Progenitor cell of endocrine pancreas (in vitro differentiated cells): Measurements from ENCODE around the gene SYT1. TPM values are rescaled to one million over a fixed set of nuclear protein-coding genes. Genes with fewer than 3 reads are reported as not detected.

Experiments used
- DNase-seq: peaks from one replicate; pipeline ENCODE4 v3.0.0; 2021; ENCODE audit warnings: low spot score; ENCODE audit not compliant: unreplicated experiment
- H3K27ac Mint-ChIP-seq: 2 replicates; pipeline ENCODE4 v1.8.0; 2021; ENCODE audit warnings: mild to moderate bottlenecking, moderate library complexity, mixed read lengths
- H3K27me3 Mint-ChIP-seq: 2 replicates; pipeline ENCODE4 v1.8.0; 2021; ENCODE audit warnings: mixed read lengths
- H3K36me3 Mint-ChIP-seq: 2 replicates; pipeline ENCODE4 v1.8.0; 2022; ENCODE audit warnings: mixed read lengths; ENCODE audit not compliant: insufficient read depth
- H3K4me1 Mint-ChIP-seq: 2 replicates; pipeline ENCODE4 v1.8.0; 2021; ENCODE audit warnings: low read depth, mixed read lengths
- H3K4me3 Mint-ChIP-seq: 2 replicates; pipeline ENCODE4 v1.8.0; 2021; ENCODE audit warnings: low read depth, mild to moderate bottlenecking, moderate library complexity, mixed read lengths
- H3K9me3 Mint-ChIP-seq: 2 replicates; pipeline ENCODE4 v1.8.0; 2021; ENCODE audit warnings: low read depth, mixed read lengths
- total RNA-seq: library from RNA; stranded (reverse); gene quantifications from 2 replicates; pipeline ENCODE4 v1.2.1, GENCODE V29; 2021
- TF ChIP-seq, protein P1 (sequence below): fragments of 200-600 bp; sonication (generic); IDR thresholded peaks from one replicate; pipeline ENCODE4 v1.5.0; 2021; ENCODE audit warnings: antibody characterized with exemption, mild to moderate bottlenecking; ENCODE audit not compliant: unreplicated experiment

SYT1 gene
- total RNA-seq, 1 donor from 2014 or later, result 4.3 TPM

DNA sequence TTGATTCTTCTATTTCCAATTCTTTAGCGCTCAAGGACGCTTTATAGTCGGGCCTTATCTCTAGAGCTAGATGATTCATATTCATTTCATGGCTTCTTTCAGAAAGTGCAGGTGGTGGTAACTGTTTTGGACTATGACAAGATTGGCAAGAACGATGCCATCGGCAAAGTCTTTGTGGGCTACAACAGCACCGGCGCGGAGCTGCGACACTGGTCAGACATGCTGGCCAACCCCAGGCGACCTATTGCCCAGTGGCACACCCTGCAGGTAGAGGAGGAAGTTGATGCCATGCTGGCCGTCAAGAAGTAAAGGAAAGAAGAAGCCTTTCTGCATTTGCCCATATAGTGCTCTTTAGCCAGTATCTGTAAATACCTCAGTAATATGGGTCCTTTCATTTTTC is 584.2 kb downstream of the SYT1 start:
- Mint-ChIP-seq H3K27ac (no peak overlapping the region), H3K27me3 (no peaks in the 10 kb centered on the region), H3K4me3 (no peak overlapping the region), H3K36me3 (no peaks in the 10 kb centered on the region), H3K9me3 (no peaks in the 10 kb centered on the region), H3K4me1 (no peaks in the 10 kb centered on the region)
- DNase-seq, result no peak
- TF ChIP-seq, protein P1, sequence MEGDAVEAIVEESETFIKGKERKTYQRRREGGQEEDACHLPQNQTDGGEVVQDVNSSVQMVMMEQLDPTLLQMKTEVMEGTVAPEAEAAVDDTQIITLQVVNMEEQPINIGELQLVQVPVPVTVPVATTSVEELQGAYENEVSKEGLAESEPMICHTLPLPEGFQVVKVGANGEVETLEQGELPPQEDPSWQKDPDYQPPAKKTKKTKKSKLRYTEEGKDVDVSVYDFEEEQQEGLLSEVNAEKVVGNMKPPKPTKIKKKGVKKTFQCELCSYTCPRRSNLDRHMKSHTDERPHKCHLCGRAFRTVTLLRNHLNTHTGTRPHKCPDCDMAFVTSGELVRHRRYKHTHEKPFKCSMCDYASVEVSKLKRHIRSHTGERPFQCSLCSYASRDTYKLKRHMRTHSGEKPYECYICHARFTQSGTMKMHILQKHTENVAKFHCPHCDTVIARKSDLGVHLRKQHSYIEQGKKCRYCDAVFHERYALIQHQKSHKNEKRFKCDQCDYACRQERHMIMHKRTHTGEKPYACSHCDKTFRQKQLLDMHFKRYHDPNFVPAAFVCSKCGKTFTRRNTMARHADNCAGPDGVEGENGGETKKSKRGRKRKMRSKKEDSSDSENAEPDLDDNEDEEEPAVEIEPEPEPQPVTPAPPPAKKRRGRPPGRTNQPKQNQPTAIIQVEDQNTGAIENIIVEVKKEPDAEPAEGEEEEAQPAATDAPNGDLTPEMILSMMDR, result no peak

DNA sequence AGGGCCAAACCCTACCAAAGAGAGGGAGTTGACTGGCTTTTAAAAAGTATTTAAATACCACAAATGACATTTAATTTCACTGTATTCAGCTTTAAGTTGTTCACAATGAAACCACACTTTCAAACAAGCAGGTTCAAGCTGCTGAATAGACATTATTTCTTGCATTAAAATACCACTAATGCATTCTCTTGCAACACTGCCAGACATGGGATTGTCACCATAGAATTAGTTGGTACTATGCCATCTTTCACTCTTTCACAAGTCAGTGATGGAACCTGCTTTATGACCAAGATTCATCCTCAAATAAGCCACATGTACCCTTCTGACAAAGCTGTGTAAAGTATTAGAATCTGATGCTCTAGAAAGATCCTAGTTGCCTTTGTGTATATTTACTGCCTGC is 586.8 kb downstream of the SYT1 start:
- TF ChIP-seq, protein P1, result no peak
- Mint-ChIP-seq H3K27me3 (no peaks in the 10 kb centered on the region), H3K36me3 (no peaks in the 10 kb centered on the region), H3K9me3 (no peaks in the 10 kb centered on the region), H3K27ac (no peak overlapping the region), H3K4me3 (no peak overlapping the region), H3K4me1 (peaks cover 6% of the 10 kb centered on the region)
- no peak for DNase-seq

DNA sequence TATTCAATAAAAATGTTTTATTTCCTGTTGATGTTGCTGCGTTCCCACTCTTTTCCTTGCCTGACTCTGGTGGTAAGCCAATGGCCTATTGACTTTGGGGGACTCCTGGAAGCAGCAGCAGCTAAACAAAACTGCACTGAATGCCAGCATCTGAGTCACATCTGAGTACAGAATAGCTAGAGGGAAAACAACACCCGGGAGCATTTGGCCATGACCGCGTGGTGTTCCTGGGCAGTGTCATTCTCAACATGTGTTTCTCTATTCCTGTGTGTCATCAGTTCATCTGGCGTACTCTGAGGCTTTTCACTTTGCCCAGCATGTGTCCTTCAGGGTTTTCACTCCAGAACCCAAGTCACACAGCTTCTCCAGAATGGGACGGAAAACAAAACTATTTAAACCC is 587.4 kb downstream of the SYT1 start:
- H3K27ac Mint-ChIP-seq, result no peak overlapping the region
- no peak for DNase-seq

DNA sequence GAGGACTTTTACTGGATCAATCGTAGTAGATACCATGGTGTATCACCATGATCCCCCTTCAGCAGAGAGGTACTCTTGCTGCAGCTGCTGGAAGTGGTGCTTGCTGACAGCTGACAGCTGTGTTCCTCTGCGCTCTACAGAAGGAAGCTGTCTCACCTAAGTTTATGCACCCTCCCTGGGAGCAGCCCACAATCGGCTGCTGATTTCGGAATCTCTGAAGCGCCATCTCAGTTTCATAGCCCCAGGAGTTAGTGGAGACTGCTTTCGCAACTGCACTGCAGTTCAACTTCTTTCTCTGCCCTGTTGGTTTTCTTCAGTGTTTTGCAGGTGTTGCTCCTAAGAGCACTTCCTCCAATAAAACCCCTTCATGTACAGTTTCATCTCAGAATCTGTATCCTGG is 588.3 kb downstream of the SYT1 start:
- no peak for DNase-seq
- Mint-ChIP-seq H3K36me3 (no peaks in the 10 kb centered on the region), H3K27ac (no peak overlapping the region), H3K27me3 (no peaks in the 10 kb centered on the region), H3K9me3 (no peaks in the 10 kb centered on the region), H3K4me1 (peaks cover 6% of the 10 kb centered on the region), H3K4me3 (no peak overlapping the region)
- TF ChIP-seq, protein P1, result no peak

More for the DNA sequence above, 587.4 kb downstream of the SYT1 start:
- no peaks in the 10 kb centered on the region for H3K36me3 Mint-ChIP-seq
- TF ChIP-seq, protein P1, result no peak
- H3K4me1 Mint-ChIP-seq, result peaks cover 6% of the 10 kb centered on the region
- no peaks in the 10 kb centered on the region for H3K9me3 Mint-ChIP-seq
- no peak overlapping the region for H3K4me3 Mint-ChIP-seq
- no peaks in the 10 kb centered on the region for H3K27me3 Mint-ChIP-seq

DNA sequence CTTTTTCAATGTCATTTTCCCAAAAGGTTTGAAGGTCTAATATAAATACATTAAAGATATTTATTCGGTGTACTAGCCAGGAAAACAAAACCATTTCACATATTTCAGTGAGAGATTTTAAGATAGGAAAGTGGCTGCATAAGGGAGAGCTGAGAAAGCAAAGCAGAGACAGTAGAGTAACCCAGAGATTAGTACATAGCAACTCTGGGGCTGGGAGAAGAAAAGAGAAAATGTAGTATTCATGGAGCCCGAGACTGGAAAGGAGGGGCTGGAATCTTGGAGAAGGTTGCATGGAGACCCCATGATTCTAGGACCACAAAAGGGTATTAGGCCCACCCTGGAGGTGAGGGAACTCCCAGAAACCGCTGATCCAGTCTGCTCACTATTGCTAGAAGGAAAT is 589.2 kb downstream of the SYT1 start:
- H3K9me3 Mint-ChIP-seq, result no peaks in the 10 kb centered on the region
- H3K27ac Mint-ChIP-seq, result no peak overlapping the region
- H3K27me3 Mint-ChIP-seq, result no peaks in the 10 kb centered on the region
- peaks cover 6% of the 10 kb centered on the region for H3K4me1 Mint-ChIP-seq
- no peak overlapping the region for H3K4me3 Mint-ChIP-seq
- TF ChIP-seq, protein P1, result no peak
- H3K36me3 Mint-ChIP-seq, result no peaks in the 10 kb centered on the region
- no peak for DNase-seq
